Measurements from ENCODE around the gene GFER. TPM values are rescaled to one million over a fixed set of nuclear protein-coding genes. Genes with fewer than 3 reads are reported as not detected.

Gene GFER
- total and polyA plus RNA-seq, 7 donors = 18.9 to 53.2 (median 34.2) TPM

- H3K36me3 ChIP-seq (ENCODE audit: insufficient read depth in 1 of 2, low read depth in 1 of 2) = peaks cover 0 to 49% of the 10 kb centered on the region in 2 donors
- no peaks in the 10 kb centered on the region for H3K9me3 ChIP-seq
- H3K27ac ChIP-seq = peak overlapping the region; percentile 81
- H3K4me1 ChIP-seq = peaks cover 54% of the 10 kb centered on the region
- no peak for ATAC-seq
- WGBS, 3 donors = 53 to 66% (median 57%) methylated on average over 30 to 34 of the region's 34 CpGs
- TF ChIP-seq CTCF (IDR thresholded peaks at IDR 0.05) = no peak
- DNase-seq = peak in 1 of 2 donors; percentile 61
- intact Hi-C loops (cut with DNase I) = no loop called here
- no peak overlapping the region for H3K4me3 ChIP-seq
- H3K27me3 ChIP-seq (ENCODE audit: insufficient read depth in 3 of 3, low read length in 2 of 3) = no peaks in the 10 kb centered on the region
Observed at GRCh38 chr16:2004795-2005517, 21.0 kb downstream of the GFER start.

GRCh38 chr16:2005646-2006045, 21.7 kb downstream of the GFER start:
- H3K4me1 ChIP-seq = peaks cover 60% of the 10 kb centered on the region
- TF ChIP-seq CTCF (IDR thresholded peaks at IDR 0.05) = peak; percentile 9

GRCh38 chr16:2006317-2006716, 22.3 kb downstream of the GFER start:
- 87 to 94% (median 89%) methylated on average over 7 to 8 of the region's 8 CpGs for WGBS, 3 donors
- DNase-seq (peak in 1 of 2 donors; percentile 46), ATAC-seq (no peak)
- Histone ChIP-seq H3K4me1 (peaks cover 60% of the 10 kb centered on the region), H3K9me3 (no peaks in the 10 kb centered on the region), H3K27me3 (ENCODE audit: insufficient read depth in 3 of 3, low read length in 2 of 3) (no peaks in the 10 kb centered on the region), H3K27ac (no peak overlapping the region), H3K4me3 (no peak overlapping the region), H3K36me3 (ENCODE audit: insufficient read depth in 1 of 2, low read depth in 1 of 2) (peaks cover 0 to 35% of the 10 kb centered on the region in 2 donors)
- TF ChIP-seq CTCF (IDR thresholded peaks at IDR 0.05) = no peak
- intact Hi-C loops (cut with DNase I) = no loop called here

More at GRCh38 chr16:2005646-2006045, 21.7 kb downstream of the GFER start:
- Histone ChIP-seq H3K27me3 (ENCODE audit: insufficient read depth in 3 of 3, low read length in 2 of 3) (no peaks in the 10 kb centered on the region), H3K9me3 (no peaks in the 10 kb centered on the region), H3K4me3 (no peak overlapping the region), H3K36me3 (ENCODE audit: insufficient read depth in 1 of 2, low read depth in 1 of 2) (peaks cover 0 to 42% of the 10 kb centered on the region in 2 donors), H3K27ac (no peak overlapping the region)
- DNase-seq (peak in 1 of 2 donors; percentile 75), ATAC-seq (no peak)
- intact Hi-C loops (cut with DNase I) = no loop called here
- 42 to 57% (median 43%) methylated on average over 20 to 21 of the region's 21 CpGs for WGBS, 3 donors

GRCh38 chr16:2007081-2007836, 23.3 kb downstream of the GFER start:
- Histone ChIP-seq H3K4me3 (peak overlapping the region; percentile 98), H3K27ac (peak overlapping the region; percentile 98), H3K9me3 (no peaks in the 10 kb centered on the region), H3K27me3 (ENCODE audit: insufficient read depth in 3 of 3, low read length in 2 of 3) (no peaks in the 10 kb centered on the region), H3K36me3 (ENCODE audit: insufficient read depth in 1 of 2, low read depth in 1 of 2) (peaks cover 0 to 26% of the 10 kb centered on the region in 2 donors), H3K4me1 (peaks cover 60% of the 10 kb centered on the region)
- DNase-seq (peak in 1 of 2 donors; percentile 51), ATAC-seq (no peak)
- no peak for TF ChIP-seq CTCF (IDR thresholded peaks at IDR 0.05)
- intact Hi-C loops (cut with DNase I) = no loop called here
- WGBS, 3 donors = 50 to 57% (median 51%) methylated on average over 15 to 16 of the region's 16 CpGs
